GM12801 (cell line): Measurements from ENCODE around the gene NEURL3.

ENCODE experiments used
- CTCF ChIP-seq: IDR thresholded peaks from one replicate; pipeline ENCODE4 v1.5.1; 2011; ENCODE audit warnings: control low read depth; ENCODE audit not compliant: insufficient read length; ENCODE audit errors: extremely low read depth

NEURL3 gene

GRCh38 chr2:96531872-96532505 is 26.8 kb upstream of the NEURL3 start:
- no peak for TF ChIP-seq CTCF

GRCh38 chr2:96531366-96531765 is 26.2 kb upstream of the NEURL3 start:
- no peak for TF ChIP-seq CTCF

GRCh38 chr2:96530474-96531357 is 25.6 kb upstream of the NEURL3 start:
- TF ChIP-seq CTCF, result no peak

GRCh38 chr2:96530144-96530430 is 24.9 kb upstream of the NEURL3 start:
- TF ChIP-seq CTCF, result no peak

- no peak for TF ChIP-seq CTCF
These were observed 24.4 kb upstream of the NEURL3 start for GRCh38 chr2:96529376-96530143.

GRCh38 chr2:96528700-96529375 is 23.7 kb upstream of the NEURL3 start:
- TF ChIP-seq CTCF, result no peak
